Activated gamma-delta T cell (primary cell): ENCODE measurements around the gene CABLES2.

Source experiments
- DNase-seq: peaks from one replicate; lab custom pipeline; 2025; lab: John Stamatoyannopoulos, UW

Gene CABLES2

GRCh38 chr20:62417981-62418708 is 11.1 kb upstream of the CABLES2 start:
- no peak for DNase-seq

GRCh38 chr20:62416651-62417637 is 9.9 kb upstream of the CABLES2 start:
- DNase-seq: no peak

- DNase-seq: no peak
Observed at GRCh38 chr20:62415354-62416111, 8.4 kb upstream of the CABLES2 start.

GRCh38 chr20:62413896-62414481 is 6.9 kb upstream of the CABLES2 start:
- no peak for DNase-seq

- no peak for DNase-seq
Observed at GRCh38 chr20:62413025-62413570, 6.0 kb upstream of the CABLES2 start.

GRCh38 chr20:62412194-62413024 is 5.3 kb upstream of the CABLES2 start:
- no peak for DNase-seq

GRCh38 chr20:62411479-62412193 is 4.6 kb upstream of the CABLES2 start:
- DNase-seq: no peak

GRCh38 chr20:62410746-62411478 is 3.8 kb upstream of the CABLES2 start:
- DNase-seq: no peak

GRCh38 chr20:62409931-62410745 is 3.1 kb upstream of the CABLES2 start:
- no peak for DNase-seq

- DNase-seq: no peak
Observed at GRCh38 chr20:62409086-62409853, 2.2 kb upstream of the CABLES2 start.

- DNase-seq: no peak
Observed at GRCh38 chr20:62408640-62409039, 1.6 kb upstream of the CABLES2 start.

- DNase-seq: no peak
Observed at GRCh38 chr20:62408055-62408454, 970 bp upstream of the CABLES2 start.

GRCh38 chr20:62406635-62407176 is 379 bp downstream of the CABLES2 start:
- DNase-seq: no peak

GRCh38 chr20:62405981-62406513 is 1.0 kb downstream of the CABLES2 start:
- no peak for DNase-seq

- no peak for DNase-seq
Observed at GRCh38 chr20:62405108-62405980, 1.7 kb downstream of the CABLES2 start.

- DNase-seq: no peak
Observed at GRCh38 chr20:62404761-62405107, 2.4 kb downstream of the CABLES2 start.
